Vagina (tissue), 2 donors: ENCODE measurements around the gene OBSCN.

Experiments used
- CTCF ChIP-seq, 3 experiments: fragments of 450-650 bp in 2 of 3; fragments of 200-600 bp in 1 of 3; sonication (generic) in 1 of 3; IDR thresholded peaks; one replicate each; pipeline ENCODE4 v1.5.1; 2017 to 2019; ENCODE audit warnings: antibody characterized with exemption in 3 of 3, mild to moderate bottlenecking in 2 of 3, moderate library complexity in 2 of 3
- POLR2A ChIP-seq, 2 donors: fragments of 450-650 bp; IDR thresholded peaks; one replicate each; pipeline ENCODE4 v1.6.1; 2017; ENCODE audit warnings: antibody characterized with exemption in 2 of 2, mild to moderate bottlenecking in 2 of 2, moderate library complexity in 2 of 2
- POLR2AphosphoS5 ChIP-seq, 2 donors: sonication (generic); formaldehyde crosslinking; IDR thresholded peaks; one replicate each; pipeline ENCODE4 v1.9.0; 2017; ENCODE audit warnings: antibody characterized with exemption in 2 of 2, mild to moderate bottlenecking in 2 of 2, low read depth in 1 of 2; ENCODE audit not compliant: insufficient read depth in 1 of 2

GRCh38 chr1:228194436-228194835, 13.4 kb upstream of the OBSCN start:
- TF ChIP-seq CTCF (IDR thresholded peaks at IDR 0.05), result no peak
- no peak for TF ChIP-seq POLR2AphosphoS5 (IDR thresholded peaks at IDR 0.05; ENCODE audit: insufficient read depth in 1 of 2, low read depth in 1 of 2)
- no peak for TF ChIP-seq POLR2A (IDR thresholded peaks at IDR 0.05)
